Measurements from ENCODE around the gene MROH8. TPM values are rescaled to one million over a fixed set of nuclear protein-coding genes. Genes with fewer than 3 reads are reported as not detected.

MROH8 gene
- polyA plus RNA-seq, 1 donor (not counting 4 experiments of a cell fraction or from before 2014, with no cell fraction given), result 0.39 TPM

DNA sequence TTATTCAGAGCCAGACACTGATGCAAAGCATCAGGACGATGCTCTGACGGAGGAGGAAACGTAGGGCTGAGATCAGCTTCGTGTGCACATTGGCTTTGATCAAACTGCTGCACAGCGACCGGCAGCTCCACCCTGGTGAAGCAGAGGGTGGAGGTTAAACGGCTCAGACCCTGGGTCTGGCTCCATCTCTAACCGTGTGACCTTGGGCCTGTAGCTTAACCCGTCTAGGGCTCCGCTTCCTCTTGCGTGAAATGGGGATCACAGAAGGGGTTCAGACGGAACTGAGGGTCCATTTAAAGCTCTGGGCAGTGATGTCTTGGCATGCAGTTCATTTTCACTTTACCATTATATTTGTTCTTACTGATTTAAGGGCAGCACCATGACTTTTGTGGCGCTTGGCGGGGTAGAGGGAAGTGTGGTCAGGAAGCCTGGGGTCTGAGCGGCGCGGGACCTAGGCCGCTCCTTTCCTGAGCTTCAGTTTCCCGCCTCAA lies 84.2 kb downstream of the MROH8 start:
- Histone ChIP-seq H3K9me1 (ENCODE audit: control insufficient read depth, extremely low read depth, insufficient read depth, low read length) (peaks cover 2% of the 10 kb centered on the region), H3K27me3 (ENCODE audit: control insufficient read depth, extremely low read depth, insufficient read depth, low read length) (no peaks in the 10 kb centered on the region), H3K36me3 (ENCODE audit: control insufficient read depth in 2 of 2, extremely low read depth in 1 of 2, insufficient read depth in 2 of 2, low read length in 2 of 2) (no peaks in the 10 kb centered on the region), H3K27ac (ENCODE audit: control insufficient read depth, insufficient read depth, low read length) (peak overlapping the region; percentile 90), H2AFZ (ENCODE audit: control insufficient read depth, low read length) (peak overlapping the region; percentile 97), H3K4me3 (ENCODE audit: control insufficient read depth in 2 of 3, extremely low read depth in 1 of 3, insufficient read depth in 2 of 3, low read depth in 1 of 3, low read length in 3 of 3) (peak overlapping the region; percentile 65 to 96 (median 88)), H3K9ac (ENCODE audit: control insufficient read depth, extremely low read depth, insufficient read depth, low read length) (peak overlapping the region; percentile 91), H3K79me2 (ENCODE audit: control insufficient read depth, insufficient read depth, low read length) (peaks cover 26% of the 10 kb centered on the region), H3K9me3 (ENCODE audit: control insufficient read depth, low read depth, low read length) (no peaks in the 10 kb centered on the region), H3K4me2 (ENCODE audit: control insufficient read depth, extremely low read depth, insufficient read depth, low read depth, low read length) (peak overlapping the region; percentile 99), H4K20me1 (ENCODE audit: control insufficient read depth, extremely low read depth, insufficient read depth, low read length) (no peaks in the 10 kb centered on the region), H3K4me1 (ENCODE audit: control insufficient read depth, extremely low read depth, insufficient read depth, low read length) (peaks cover 15% of the 10 kb centered on the region)
- dilution Hi-C loops (cut with MboI; ENCODE audit: extremely low pct_ligation_motif_present, low sequenced_read_pairs), result no loop called here
- no peak for FAIRE-seq
- TF ChIP-seq, protein P1, sequence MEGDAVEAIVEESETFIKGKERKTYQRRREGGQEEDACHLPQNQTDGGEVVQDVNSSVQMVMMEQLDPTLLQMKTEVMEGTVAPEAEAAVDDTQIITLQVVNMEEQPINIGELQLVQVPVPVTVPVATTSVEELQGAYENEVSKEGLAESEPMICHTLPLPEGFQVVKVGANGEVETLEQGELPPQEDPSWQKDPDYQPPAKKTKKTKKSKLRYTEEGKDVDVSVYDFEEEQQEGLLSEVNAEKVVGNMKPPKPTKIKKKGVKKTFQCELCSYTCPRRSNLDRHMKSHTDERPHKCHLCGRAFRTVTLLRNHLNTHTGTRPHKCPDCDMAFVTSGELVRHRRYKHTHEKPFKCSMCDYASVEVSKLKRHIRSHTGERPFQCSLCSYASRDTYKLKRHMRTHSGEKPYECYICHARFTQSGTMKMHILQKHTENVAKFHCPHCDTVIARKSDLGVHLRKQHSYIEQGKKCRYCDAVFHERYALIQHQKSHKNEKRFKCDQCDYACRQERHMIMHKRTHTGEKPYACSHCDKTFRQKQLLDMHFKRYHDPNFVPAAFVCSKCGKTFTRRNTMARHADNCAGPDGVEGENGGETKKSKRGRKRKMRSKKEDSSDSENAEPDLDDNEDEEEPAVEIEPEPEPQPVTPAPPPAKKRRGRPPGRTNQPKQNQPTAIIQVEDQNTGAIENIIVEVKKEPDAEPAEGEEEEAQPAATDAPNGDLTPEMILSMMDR (optimal IDR thresholded peaks at IDR 0.05 in 1 of 3, IDR thresholded peaks at IDR 0.05 in 1 of 3, conservative IDR thresholded peaks at IDR 0.05 in 1 of 3; ENCODE audit: extremely low read depth in 1 of 3, insufficient read depth in 2 of 3, low read length in 3 of 3), result no peak
- no peak for TF ChIP-seq EZH2 (IDR thresholded peaks at IDR 0.05; ENCODE audit: low read length)
- no peak for DNase-seq (ENCODE audit: low read depth, low spot score)

DNA sequence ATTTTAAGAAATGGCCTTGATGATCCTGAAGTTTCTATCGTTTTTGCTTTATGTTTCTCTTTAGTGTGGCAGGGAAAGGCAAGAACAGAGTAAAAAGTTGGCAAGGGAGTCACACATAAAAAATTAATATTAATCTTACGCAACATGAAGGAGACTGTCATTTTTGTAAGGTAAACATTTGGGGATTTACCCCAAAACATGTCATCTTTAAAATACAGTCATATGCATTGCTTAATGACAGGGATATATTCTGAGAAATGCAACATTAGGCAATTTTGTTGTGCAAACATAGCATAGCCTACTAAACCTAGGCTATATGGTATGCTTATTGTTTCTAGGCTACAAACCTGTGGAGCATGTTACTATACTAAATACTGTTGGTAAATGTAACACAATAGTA lies 88.9 kb downstream of the MROH8 start:
- no peak overlapping the region for H3K4me2 ChIP-seq (ENCODE audit: control insufficient read depth, extremely low read depth, insufficient read depth, low read depth, low read length)

More for the DNA sequence above, 88.9 kb downstream of the MROH8 start:
- no peaks in the 10 kb centered on the region for H3K9me3 ChIP-seq (ENCODE audit: control insufficient read depth, low read depth, low read length)
- H3K27ac ChIP-seq (ENCODE audit: control insufficient read depth, insufficient read depth, low read length), result no peak overlapping the region
- H4K20me1 ChIP-seq (ENCODE audit: control insufficient read depth, extremely low read depth, insufficient read depth, low read length), result no peaks in the 10 kb centered on the region
- dilution Hi-C loops (cut with MboI; ENCODE audit: extremely low pct_ligation_motif_present, low sequenced_read_pairs), result no loop called here
- H3K9me1 ChIP-seq (ENCODE audit: control insufficient read depth, extremely low read depth, insufficient read depth, low read length), result no peaks in the 10 kb centered on the region
- peaks cover 26% of the 10 kb centered on the region for H3K79me2 ChIP-seq (ENCODE audit: control insufficient read depth, insufficient read depth, low read length)
- H3K4me1 ChIP-seq (ENCODE audit: control insufficient read depth, extremely low read depth, insufficient read depth, low read length), result peaks cover 12% of the 10 kb centered on the region
- H2AFZ ChIP-seq (ENCODE audit: control insufficient read depth, low read length), result no peak overlapping the region
- no peak overlapping the region for H3K4me3 ChIP-seq (ENCODE audit: control insufficient read depth in 2 of 3, extremely low read depth in 1 of 3, insufficient read depth in 2 of 3, low read depth in 1 of 3, low read length in 3 of 3)
- no peak for DNase-seq (ENCODE audit: low read depth, low spot score)
- FAIRE-seq, result no peak
- no peak overlapping the region for H3K9ac ChIP-seq (ENCODE audit: control insufficient read depth, extremely low read depth, insufficient read depth, low read length)
- no peak for TF ChIP-seq EZH2 (IDR thresholded peaks at IDR 0.05; ENCODE audit: low read length)
- TF ChIP-seq, protein P1 (optimal IDR thresholded peaks at IDR 0.05 in 1 of 3, IDR thresholded peaks at IDR 0.05 in 1 of 3, conservative IDR thresholded peaks at IDR 0.05 in 1 of 3; ENCODE audit: extremely low read depth in 1 of 3, insufficient read depth in 2 of 3, low read length in 3 of 3), result no peak
- H3K36me3 ChIP-seq (ENCODE audit: control insufficient read depth in 2 of 2, extremely low read depth in 1 of 2, insufficient read depth in 2 of 2, low read length in 2 of 2), result no peaks in the 10 kb centered on the region
- no peaks in the 10 kb centered on the region for H3K27me3 ChIP-seq (ENCODE audit: control insufficient read depth, extremely low read depth, insufficient read depth, low read length)

All from keratinocyte (primary cell).